ENCODE measurements around the gene AGFG2. TPM values are rescaled to one million over a fixed set of nuclear protein-coding genes. Genes with fewer than 3 reads are reported as not detected.

Gene AGFG2
- total RNA-seq, 1 experiment from 2014 or later: 11.2 TPM

- Histone ChIP-seq H3K79me1 (ENCODE audit: insufficient read depth, low read depth, low read length, poor library complexity, severe bottlenecking) (no peaks in the 10 kb centered on the region), H2BK20ac (ENCODE audit: low read depth, low read length, poor library complexity, severe bottlenecking) (no peak overlapping the region), H3K23me2 (ENCODE audit: insufficient read length, low read depth, low read length, poor library complexity, severe bottlenecking) (peaks cover 11% of the 10 kb centered on the region), H3K27ac (ENCODE audit: insufficient read length, low read depth, low read length) (no peak overlapping the region), H3K79me2 (ENCODE audit: insufficient read depth, low read length) (no peaks in the 10 kb centered on the region), H3T11ph (ENCODE audit: low read length) (no peak overlapping the region), H2BK5ac (ENCODE audit: insufficient read length, low read length) (no peak overlapping the region), H3K23ac (ENCODE audit: insufficient read length, low read depth, low read length) (no peak overlapping the region), H4K20me1 (ENCODE audit: control insufficient read depth, insufficient read depth, insufficient read length) (no peaks in the 10 kb centered on the region), H2AFZ (ENCODE audit: low read length) (no peak overlapping the region), H3K27me3 (ENCODE audit: insufficient read depth, low read length) (no peaks in the 10 kb centered on the region; the same call in 1 of the 2 replicates), H3K4me1 (ENCODE audit: insufficient read depth, low read length) (peaks cover 6% of the 10 kb centered on the region), H4K91ac (ENCODE audit: insufficient read length, low read depth, low read length) (no peak overlapping the region), H2AK5ac (ENCODE audit: insufficient read length, low read length) (no peak overlapping the region), H3K9me3 (ENCODE audit: control insufficient read depth, low read depth, low read length) (no peaks in the 10 kb centered on the region), H3K9ac (ENCODE audit: extremely low read depth, insufficient read length, low read length) (peak overlapping the region; percentile 65), H4K8ac (replicated peaks; ENCODE audit: insufficient read length, low read depth, low read length) (no peak overlapping the region), H4K5ac (ENCODE audit: insufficient read length, low read depth, low read length) (no peak overlapping the region), H3K56ac (ENCODE audit: insufficient read length, low read depth, low read length) (no peak overlapping the region), H3K4me2 (ENCODE audit: insufficient read depth, insufficient read length, low read length) (peak overlapping the region; percentile 96), H2BK120ac (ENCODE audit: low read depth, low read length, poor library complexity, severe bottlenecking) (no peak overlapping the region), H3K14ac (ENCODE audit: insufficient read depth, low read length) (no peak overlapping the region), H2BK15ac (ENCODE audit: low read depth, low read length) (no peak overlapping the region), H2BK12ac (ENCODE audit: insufficient read length, low read depth, low read length) (no peak overlapping the region), H3K18ac (ENCODE audit: insufficient read length, low read depth, low read length) (no peak overlapping the region), H3K4ac (ENCODE audit: low read depth, low read length) (no peak overlapping the region)
- no CpG with 5 or more reads among the region's 44 CpGs for WGBS (ENCODE audit: extremely low coverage, insufficient read length, low lambda C conversion rate)
- H3K4me1 Mint-ChIP-seq: peaks cover 46 to 52% of the 10 kb centered on the region in 2 experiments
- no peak overlapping the region for H3K27ac Mint-ChIP-seq
- H3K9me3 Mint-ChIP-seq: no peaks in the 10 kb centered on the region; a peak in 1 of 5 replicates
- TF ChIP-seq CTCF (conservative IDR thresholded peaks at IDR 0.05): no peak
- DNase-seq: peak; percentile 39
- peaks cover 24% of the 10 kb centered on the region for H3K27me3 Mint-ChIP-seq (ENCODE audit: low read depth)
- H3K4me3 Mint-ChIP-seq: peak overlapping the region; percentile 79 to 88
- no peaks in the 10 kb centered on the region for H3K36me3 Mint-ChIP-seq (ENCODE audit: insufficient read depth in 1 of 3, low read depth in 3 of 3)
Measured at GRCh38 chr7:100539436-100540006, 518 bp downstream of the AGFG2 start.
